GM21619 (cell line): ENCODE results near the gene KCTD4.

ENCODE experiments used
- ATAC-seq: cut with Tn5 transposase; IDR thresholded peaks from one replicate; pipeline ENCODE4 v1.9.1; 2021; ENCODE audit not compliant: unreplicated experiment

The KCTD4 gene

DNA sequence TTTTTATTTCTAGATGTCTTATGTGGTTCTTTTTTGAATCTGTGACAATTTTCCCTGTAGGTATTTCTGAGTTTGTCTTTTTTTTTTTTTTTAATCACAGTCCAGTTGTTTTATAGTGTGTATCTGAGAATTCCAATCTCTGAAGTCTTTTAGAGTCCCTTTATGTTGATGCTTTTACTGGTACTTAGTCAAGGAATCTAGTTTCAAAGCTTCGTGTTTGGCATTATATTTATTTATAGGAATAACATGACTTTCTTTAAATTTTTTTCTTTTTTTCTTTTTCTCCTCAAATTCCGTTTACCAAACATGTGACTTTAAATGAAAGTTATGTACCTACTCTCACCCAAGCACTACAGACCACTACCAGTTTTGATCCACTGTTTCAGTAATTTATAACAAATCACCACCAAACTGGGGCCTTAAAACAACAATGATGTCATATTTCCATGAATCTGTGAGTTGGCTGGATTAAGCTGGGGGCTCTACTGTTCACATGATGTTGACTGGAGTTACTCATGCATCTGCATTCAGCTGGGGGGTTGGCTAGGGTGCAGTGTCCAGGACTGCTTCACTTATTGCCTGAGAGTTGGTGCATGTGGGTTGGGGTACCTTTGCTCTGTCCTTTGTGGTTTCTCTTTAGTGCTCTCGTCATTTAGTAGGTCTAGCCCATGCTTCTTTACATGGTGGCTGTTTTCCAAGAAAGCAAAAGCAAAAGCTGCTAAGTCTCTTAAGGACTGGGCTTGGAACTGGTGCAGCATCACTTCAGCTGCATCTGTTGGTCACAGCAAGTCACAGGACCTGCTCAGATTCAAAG, 22.3 kb downstream of the KCTD4 start:
- ATAC-seq, result no peak

DNA sequence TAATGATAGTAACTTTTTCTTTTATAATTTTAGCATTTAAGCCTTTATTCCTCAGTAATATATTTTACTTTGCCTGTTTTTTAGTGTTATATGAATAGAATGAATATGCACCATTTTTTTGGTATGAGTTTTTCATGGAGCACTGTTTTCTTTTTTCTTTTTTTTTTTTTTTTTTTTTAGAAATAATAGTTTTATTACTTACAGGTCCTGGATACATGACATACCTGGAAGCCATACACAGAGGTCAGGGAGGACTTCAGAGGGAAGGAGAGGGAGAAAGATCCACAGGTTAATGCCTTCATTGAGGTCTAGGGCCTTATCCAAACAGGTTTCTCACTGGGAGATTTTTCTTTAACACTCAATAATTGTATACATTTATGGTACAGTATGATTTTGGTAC, 26.4 kb downstream of the KCTD4 start:
- ATAC-seq, result no peak

DNA sequence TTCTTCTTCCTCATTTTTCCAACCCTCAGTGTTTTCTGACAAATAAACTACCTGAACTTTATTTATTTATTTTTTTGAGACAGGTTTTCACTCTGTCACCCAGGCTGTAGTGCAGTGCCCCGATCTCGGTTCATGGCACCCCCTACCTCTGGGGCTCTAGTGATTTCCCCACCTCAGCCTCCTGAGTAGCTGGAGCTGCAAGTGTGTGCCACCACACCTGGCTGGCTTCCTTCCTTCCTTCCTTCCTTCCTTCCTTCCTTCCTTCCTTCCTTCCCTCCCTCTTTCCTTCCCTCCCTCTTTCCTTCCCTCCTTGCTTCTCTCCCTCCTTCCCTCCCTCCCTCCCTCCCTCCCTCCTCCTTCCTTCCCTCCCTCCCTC, 32.3 kb downstream of the KCTD4 start:
- ATAC-seq, result no peak

DNA sequence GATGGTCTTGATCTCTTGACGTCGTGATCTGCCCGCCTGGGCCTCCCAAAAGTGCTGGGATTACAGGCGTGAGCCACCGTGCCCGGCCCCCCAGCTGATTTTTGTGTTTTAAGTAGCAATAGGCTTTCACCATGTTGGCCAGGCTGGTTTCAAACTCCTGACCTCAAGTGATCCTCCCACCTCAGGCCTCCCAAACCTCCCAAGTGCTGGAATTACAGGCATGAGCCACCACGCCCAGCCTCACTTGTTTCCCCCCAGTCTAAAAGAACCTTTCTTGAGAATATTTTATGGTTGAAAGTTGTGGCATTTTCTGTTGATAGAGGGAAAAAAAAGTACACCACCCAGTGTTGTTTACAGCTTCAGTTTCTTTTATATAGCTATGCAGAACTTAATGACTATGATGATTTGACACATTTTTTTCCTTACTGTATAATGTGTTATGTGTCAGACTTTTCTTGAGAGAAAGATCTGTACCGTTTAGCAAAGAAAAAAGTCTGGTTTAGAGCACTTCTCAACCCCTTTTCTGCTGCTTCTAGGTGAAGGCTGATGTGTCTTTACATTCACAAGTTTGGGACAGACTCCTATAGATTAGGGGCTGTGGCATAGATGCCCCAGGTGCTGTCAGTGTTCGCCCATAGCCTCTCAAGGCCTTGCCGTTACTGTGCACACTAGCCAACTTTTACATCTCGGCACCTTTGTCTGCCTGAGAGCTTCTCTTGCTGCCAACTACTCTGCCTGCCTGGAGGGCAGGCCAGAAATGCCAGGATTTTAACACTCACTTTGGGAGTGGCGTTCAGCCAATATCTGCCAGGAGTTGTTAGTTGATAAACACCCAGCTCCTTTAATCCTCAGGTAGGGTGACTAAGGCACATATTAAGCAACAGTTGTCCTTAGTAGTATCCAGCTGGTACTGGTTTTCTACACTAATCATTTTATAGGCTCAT, 33.0 kb downstream of the KCTD4 start:
- no peak for ATAC-seq

DNA sequence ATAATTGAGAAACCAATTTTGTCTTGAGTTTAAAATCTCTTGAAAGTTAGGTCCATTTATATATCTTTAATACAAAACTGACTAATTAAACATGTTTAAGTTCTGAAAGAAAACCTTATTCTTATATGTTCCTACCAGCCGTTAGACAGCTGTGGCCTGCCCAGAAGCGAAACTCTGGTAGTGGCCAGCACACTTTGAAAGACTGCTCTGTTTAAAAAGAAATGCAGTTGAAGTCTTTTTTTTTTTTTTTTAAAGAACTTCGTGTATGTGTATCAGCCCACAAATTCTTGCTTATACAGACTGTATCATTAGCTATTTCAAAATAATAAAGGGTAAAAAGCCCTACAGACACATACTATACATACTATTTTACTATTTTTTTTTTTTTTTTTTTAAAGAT, 34.0 kb downstream of the KCTD4 start:
- ATAC-seq, result no peak

DNA sequence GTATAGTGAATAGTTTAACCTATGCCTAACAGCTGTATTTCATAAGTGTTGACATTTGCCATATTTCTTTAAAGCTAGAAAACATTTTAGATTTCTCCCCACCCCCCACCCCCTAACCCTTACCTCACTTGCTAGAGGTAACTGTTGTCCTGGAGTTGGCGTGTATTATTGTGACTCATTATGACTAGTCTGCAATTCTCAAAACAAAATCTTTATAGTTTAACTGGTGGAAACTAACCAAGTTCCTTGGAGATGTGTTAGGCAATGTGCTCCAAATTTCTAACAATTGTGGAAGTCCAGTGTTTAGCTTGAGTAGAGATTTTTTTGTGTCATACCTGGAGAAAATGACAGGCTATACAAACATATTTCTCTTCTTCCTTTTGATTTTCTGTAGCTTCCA, 38.0 kb downstream of the KCTD4 start:
- ATAC-seq, result no peak

DNA sequence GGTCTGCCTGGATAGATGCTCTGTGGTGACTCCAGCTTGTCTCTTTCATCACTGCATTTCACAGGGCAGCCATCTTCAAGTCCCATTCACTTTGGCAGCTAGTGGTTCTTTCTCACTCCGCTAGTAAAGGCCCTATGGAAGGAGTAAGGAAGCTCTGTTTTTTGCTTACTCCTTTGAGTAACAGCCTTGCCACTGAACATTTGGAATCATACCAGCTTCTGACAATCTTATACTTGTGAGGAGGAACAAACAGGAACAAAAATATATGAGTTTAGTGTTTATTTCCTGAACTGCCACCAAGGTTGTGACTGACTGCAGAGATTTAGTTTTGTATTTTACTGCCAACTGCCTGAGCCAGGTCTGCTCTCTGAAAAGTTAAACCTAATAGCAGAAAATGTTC, 38.7 kb downstream of the KCTD4 start:
- ATAC-seq, result no peak

DNA sequence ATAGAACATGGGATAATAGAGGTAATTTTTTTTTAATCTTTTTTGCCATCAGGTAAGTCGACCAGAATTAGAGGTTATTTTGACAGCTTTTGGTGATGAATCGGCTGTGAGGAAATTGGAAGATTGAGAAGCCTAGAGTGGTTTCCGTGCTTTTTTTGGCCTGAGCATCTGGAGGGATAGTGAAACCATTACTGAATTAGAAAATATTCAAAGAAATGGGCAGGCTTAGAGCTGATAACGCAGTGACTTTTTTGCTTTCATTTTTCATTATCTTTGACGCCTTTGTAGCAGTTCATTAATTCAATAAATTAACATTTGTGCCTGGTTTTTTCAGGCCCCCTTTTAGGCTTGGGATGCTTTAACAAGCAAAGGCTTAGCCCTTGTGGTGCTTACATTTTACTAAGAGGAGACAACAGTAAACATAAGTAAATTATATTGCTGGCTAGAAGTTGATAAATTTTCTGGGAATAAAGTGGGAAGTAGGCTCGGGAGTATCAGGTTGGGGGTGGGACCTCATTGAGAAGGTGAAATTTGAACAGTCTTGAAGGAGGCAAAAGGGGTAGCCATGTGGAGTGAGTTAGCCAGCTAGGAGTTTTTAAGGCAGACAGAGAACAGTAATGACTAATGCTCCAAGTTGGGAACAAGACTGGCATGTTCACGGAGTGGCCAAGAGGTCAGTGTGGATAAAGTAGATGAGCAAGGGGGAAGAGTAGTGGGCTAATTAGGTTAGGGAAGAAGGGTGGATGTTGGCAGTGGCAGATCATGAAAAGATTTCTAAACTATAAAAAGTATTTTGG, 44.1 kb downstream of the KCTD4 start:
- ATAC-seq, result no peak

DNA sequence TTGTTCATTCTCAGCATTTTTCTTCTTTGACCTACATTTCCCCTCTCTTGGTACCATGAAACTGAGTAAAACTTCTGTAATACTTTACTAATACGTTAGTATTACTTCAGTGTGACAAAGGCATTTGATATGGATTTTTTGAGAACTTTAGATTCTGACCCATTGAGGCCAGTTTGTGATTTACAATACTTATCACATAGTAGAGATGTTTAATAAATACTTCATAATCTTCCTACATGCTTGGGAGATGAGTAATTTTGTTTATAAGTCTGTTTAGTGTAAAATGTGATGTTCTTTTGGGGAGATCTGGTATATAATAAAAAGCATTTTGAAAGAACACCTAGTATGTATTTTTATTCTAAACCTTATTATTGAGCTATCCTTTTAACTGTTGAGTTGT, 50.9 kb downstream of the KCTD4 start:
- ATAC-seq, result no peak

DNA sequence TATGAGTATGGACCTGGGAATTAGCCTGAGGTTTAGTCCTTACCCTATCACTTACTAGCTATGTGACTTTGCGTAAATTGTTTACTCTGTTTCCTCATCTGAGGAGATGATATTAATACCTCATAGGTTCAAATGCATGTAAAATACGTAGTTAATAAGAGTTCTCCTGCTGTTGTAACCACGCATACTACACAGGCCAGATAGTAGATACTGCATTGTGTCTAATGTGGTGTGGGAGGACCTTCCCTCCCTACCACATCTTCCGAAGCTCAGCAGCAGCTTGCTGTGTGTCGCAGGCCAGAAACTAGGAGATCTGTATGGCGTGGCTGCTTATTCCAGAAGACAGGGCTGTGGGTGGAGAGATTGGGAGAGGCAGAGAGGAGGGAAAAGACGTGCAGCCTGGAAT, 57.5 kb downstream of the KCTD4 start:
- ATAC-seq, result no peak
